AG09319 (cell line): ENCODE results near the gene MAMLD1.

Source experiments
- DNase-seq: peaks from one replicate; pipeline ENCODE4 v3.0.0-alpha.2; 2010; ENCODE audit warnings: low read depth; ENCODE audit errors: extremely low read depth
- CTCF ChIP-seq: IDR thresholded peaks from 2 replicates; pipeline ENCODE4 v1.5.1; 2011; ENCODE audit warnings: low read depth, mild to moderate bottlenecking, inconsistent platforms, low read length, moderate library complexity

The MAMLD1 gene

DNA sequence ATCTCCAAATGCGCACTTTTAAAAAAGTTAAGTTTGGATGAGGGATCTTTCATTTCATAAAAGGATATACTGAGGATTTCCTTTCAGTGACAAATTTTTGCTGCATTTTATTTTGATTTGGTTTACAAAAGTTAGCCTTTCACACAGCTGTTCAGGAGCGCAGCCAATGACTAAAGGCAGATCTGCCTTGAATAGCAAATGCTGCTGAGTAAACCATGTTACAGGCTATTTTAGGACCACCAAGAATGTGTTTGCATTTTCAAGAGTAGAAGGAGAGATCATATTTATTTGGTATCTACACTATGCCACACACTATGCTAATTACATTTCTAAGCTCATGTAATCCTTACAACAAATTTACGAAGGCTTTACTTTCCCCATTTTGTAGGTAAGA, 92.1 kb downstream of the MAMLD1 start:
- DNase-seq: no peak
- no peak for TF ChIP-seq CTCF

DNA sequence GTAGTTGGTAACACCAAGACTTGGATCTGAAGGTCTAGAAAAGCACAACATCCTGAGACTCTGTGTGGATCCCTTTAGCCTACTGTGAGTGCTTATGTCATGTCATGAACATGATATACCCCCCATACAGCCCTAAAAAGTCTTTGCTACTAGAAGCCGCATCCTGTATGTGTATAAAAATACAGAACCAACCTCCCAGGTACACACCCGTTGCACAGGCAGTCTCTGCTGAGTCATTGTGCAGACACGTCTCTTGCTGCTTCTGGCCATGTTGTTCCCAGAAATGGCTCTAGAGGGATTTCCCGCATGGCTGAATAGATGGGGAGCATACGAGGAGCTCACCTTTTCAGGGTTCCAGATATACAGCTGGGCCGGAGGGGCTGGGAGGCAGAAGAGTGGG, 93.3 kb downstream of the MAMLD1 start:
- no peak for DNase-seq
- no peak for TF ChIP-seq CTCF

DNA sequence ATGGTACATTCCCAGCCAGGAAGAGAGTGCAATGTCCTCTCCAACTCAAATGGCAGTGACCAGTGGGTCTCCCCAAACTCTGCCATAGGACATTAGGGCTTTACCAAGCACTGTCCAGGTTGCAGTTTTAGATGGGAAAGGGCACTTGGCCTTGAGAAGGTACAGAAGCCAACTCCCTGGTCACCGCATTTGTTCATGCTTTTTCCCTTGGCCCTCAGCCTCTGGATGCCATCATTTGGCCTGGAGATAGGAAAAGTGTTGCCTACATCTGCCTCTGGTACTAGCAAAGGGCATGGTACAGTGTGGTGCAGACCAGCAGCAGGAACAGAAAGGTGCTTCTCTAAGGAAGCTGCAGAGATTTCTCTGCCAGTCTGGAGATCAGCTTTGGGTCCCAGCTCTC, 93.8 kb downstream of the MAMLD1 start:
- DNase-seq: no peak
- no peak for TF ChIP-seq CTCF

DNA sequence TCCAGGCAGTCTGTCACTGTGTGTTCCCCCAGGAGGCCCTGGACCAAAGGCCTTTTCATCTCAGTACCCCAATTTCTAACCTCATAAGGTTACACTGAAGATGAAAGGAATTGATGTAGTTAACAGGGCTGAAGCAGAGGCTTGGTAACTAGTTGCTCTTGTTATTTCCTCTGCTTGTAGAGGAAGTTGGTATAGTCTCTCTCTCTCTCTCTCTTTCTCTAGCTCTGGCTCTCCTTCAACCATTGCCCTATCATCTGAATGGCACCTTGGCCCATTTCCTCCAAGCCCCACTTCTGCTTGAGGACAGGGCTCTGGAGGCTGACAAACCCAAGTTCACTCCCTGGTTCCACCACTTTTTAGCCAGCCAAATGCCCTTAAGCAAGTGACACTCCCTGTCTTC, 96.1 kb downstream of the MAMLD1 start:
- DNase-seq: no peak
- TF ChIP-seq CTCF: no peak

- no peak for TF ChIP-seq CTCF
- no peak for DNase-seq
Observed at GRCh38 chrX:150460063-150460462, 96.9 kb downstream of the MAMLD1 start.

- no peak for DNase-seq
- no peak for TF ChIP-seq CTCF
Observed at GRCh38 chrX:150460781-150461180, 97.7 kb downstream of the MAMLD1 start.

GRCh38 chrX:150463566-150463965, 100.4 kb downstream of the MAMLD1 start:
- DNase-seq: no peak
- TF ChIP-seq CTCF: no peak
